ENCODE results near the gene S100A7. TPM values are rescaled to one million over a fixed set of nuclear protein-coding genes. Genes with fewer than 3 reads are reported as not detected.
"Not testable (repeated sequence)": the region's sequence is repeated elsewhere in the genome, so short reads cannot be mapped to it uniquely, and the experiment has no call there.

S100A7 gene
- total RNA-seq, 1 experiment from 2014 or later: not detected

DNA sequence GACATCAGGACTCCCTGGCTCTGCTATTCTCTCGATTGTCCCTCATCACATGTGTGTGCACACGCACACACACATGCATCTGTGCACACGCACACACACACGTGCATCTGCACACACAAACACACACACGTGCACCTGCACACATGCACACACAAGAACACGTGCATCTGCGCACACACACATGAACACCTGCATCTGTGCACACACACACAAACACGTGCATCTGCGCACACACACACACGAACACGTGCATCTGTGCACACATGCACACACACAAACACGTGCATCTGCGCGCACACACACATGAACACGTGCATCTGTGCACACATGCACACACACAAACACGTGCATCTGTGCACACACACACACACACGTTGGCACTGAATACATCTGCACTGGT, 29.4 kb downstream of the S100A7 start:
- no peak for DNase-seq (ENCODE audit: low spot score)

DNA sequence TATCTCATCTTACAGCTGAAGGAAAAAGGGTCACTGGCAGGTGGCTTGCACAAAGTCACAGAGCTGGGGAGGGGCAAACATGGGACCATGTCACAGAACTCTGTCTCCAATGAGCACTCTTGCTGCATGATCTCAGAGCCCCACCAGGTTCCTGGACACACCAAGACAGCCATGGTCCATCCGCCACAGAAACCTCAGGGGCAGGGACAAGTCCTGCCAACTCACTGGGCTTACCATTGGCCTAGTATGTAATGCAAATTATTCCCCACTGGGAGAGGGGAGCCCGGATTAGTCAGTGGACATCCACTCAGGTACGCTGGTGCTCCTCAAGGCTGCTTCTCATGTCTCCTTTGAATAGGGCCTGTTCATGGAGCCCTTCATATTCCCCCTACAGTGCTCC, 29.9 kb downstream of the S100A7 start:
- no peak for DNase-seq (ENCODE audit: low spot score)

DNA sequence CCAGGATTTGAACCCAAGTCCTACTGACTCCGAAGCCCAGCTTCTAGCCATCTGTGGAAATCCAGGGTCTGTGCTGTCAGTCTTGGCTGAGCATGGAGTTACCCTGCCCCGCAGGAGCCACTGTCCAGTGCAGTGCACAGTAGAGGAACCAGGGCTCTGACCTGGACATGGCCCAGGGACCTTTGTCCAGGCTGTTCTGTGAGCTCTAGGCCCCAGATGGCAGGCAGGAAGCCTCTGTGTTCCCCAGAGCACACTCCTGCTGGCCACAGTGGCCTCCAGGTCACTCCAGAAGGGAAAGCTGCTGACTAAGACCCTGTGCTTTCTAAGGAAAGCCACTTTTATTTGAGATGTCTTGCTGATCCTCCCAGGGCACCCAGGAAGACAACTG, 30.3 kb downstream of the S100A7 start:
- DNase-seq (ENCODE audit: low spot score): no peak

DNA sequence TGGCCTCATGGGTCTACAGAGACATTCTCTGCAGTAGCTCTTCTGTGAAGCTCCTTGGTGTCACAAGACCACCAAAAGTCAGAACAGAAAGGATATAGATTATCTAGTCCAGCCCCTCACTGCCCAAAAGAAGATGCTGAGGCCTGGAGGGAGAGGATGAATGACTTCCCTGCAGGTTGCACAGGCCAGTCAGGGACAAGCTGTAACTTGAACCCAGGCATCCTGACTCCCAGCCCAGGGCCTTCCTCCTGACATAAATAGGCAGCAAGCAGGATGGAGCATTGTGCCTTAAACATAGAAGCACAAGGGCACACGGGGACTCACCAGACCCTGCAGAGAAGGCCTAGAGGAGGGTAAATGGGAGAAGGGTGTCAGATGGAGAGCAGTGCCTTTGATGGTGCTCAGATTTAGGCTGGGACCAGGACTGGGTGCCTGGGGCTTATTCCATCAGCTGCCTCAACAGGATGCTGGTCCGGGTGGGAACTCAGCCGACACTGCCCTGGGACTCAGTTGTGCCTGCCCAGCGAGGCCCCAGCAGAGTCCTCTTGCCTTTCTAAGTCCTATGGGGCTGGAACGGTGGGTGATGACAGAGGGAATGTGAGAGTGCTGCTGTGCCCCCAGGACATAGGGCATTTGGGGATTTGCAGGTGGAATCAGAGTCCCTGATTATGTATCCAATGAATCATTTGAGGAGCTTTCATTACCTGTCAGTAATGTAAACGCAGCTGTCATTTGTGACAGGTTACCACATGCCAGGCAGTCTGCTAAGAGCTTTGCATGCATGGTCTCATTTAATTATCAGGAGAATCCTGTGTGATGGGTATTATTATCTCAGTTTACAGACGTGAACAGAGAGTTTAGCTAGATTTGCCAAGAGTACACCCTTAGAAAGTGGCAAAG, 30.9 kb downstream of the S100A7 start:
- no peak for DNase-seq (ENCODE audit: low spot score)

DNA sequence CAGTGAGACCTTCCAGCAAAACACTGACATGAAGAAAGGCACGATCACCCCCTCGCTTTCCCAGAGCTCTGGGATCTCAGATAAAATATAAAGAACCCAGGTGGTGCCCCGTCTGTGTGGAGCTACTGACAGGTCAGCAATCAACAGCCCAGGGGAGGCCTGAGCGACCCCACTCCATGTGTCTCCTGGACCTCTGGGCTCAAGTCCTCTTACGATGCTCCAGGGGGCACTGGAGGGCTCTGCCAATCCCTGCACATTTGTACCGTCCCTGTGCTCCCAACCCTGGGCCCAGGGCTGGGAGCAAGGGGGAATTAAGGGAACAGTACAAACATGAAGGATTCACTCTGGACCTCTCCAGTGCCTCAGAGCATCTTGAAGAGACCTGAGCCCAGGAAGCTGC, 31.7 kb downstream of the S100A7 start:
- no peak for DNase-seq (ENCODE audit: low spot score)

DNA sequence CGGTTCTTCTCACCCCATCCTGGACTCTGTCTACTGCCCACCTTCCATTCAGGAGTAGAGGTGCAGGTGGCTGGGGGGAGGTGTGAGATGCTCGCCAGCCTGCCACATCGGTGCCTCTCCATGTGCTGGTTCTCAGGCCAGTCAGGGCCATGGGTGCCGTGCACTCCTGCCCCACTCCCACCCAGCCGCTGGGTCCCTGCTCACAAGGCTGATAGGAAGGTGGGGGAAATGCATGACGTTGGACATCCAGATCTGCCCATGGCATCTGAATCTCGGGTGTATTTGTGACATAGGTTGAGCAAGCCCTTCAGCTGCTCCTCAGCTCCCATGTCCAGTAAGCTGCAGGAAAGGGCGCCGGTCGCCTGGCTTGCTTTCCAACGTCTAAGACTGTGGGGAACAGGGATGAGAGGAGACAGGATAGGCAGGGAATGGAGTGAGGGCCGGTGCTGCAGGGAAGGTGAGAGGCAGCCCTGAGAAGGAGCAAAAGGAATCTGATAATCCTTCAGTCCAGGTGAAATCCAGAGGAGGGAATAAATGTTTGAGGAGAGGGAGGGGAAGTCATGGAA, 32.3 kb downstream of the S100A7 start:
- DNase-seq (ENCODE audit: low spot score): no peak

DNA sequence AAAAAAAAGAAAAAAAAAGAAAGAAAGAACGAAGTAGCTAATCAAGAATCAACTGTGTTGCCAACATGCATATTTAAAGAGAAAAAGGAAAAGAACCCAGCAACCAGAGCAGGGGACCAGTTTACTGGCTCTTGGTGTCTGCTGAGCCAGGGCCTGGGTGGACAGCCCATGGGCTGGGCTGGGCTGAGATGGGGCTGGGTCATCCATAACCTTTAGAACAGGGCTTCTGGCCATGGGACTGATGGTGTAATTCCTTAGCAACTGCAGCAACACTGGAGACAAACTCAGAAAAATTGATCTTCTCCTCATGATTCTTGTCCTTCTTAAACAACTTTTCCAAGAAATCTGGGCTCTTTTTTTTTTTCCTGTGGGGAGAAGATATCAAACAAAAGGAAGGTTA, 33.6 kb downstream of the S100A7 start:
- no peak for DNase-seq (ENCODE audit: low spot score)

DNA sequence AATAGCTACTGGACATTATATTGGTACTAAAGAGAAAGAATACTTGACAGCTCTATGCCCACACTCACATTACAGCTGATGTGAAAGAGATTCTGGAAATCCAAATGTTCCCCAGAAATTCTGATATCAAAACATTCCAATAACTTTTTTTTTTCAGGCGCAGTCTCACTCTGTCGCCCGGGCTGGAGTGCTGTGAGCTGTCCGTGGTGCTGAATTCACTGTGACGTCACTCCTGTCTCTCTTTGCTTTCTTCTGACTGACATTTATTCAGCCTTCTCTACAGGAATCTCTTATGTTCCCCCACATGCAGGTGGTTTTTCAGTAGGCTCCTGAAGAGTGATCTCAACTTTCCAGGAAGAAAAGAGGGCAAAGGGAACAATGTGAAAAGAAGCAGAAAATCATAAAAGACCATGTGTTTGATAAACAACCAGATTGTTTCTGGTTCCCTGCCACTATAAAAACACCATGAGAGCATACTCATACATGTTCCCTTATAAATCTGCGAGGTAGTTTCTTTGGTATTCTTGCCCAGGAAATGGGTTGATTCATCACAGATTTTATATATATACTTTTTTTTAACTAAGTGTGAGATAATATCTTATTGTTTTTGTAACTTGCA, 37.9 kb downstream of the S100A7 start:
- peak; percentile 36 for DNase-seq (ENCODE audit: low spot score)

DNA sequence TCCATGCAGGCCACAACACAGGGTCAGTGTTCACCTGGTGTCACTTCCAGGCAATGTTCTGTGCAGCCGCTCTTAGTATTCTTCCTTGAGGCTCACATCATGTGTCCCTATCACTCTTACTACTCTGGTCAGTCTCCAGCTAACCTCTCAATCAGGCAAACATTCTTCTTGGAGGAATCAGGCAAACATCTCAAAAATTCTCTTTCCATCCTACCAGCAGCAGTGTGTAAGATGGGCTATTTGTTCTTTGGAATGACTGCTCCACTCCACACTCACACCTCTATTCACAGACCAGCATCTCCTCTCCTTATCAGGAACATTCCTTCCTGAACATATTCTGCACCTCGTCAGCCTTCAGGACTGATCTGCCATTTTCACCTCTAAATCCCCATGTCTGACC, 40.1 kb downstream of the S100A7 start:
- no peak for DNase-seq (ENCODE audit: low spot score)

DNA sequence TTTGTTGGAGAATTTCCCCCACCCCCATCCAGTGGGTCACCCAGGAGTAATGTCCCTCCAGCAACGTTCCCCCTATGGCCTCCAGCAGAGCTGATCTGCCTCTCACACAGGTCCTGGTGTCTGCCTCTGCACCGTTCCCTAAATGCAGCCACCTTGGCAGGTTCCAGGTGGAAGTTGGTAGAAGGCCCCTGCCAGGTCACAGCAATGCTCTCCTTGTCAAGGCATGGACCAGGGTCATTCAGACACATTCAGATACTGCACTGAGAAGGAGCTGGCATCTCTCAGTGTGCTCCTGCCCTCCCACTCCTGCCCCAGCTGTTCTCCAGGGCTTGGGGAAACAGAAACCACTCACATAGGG, 41.0 kb downstream of the S100A7 start:
- DNase-seq (ENCODE audit: low spot score): not testable (repeated sequence)

DNA sequence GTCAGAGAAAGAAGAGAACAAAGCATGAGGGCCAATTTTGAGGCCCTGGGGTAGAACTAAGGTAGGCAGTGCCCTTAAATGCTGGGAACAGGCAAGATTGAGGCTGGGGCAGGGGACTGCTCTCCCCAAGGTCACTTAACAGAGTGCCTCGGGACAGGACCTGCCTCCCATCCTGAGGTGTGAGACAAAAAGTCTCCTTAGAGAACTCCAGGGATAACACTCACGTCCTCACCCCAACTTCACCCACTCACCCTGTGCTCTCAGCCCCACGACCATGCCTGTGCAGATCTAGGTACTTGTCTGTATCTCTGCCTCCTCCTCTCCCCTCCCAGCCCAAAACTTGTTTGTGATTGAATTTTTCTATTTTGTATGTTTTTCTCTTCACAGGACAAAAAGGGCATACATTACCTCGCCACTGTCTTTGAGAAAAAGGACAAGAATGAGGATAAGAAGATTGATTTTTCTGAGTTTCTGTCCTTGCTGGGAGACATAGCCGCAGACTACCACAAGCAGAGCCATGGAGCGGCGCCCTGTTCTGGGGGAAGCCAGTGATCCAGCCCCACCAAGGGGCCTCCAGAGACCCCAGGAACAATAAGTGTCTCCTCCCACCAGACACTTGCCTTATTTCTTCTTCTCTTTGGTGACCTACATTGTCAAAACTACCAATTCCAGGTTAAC, 41.6 kb downstream of the S100A7 start:
- not testable (repeated sequence) for DNase-seq (ENCODE audit: low spot score)

DNA sequence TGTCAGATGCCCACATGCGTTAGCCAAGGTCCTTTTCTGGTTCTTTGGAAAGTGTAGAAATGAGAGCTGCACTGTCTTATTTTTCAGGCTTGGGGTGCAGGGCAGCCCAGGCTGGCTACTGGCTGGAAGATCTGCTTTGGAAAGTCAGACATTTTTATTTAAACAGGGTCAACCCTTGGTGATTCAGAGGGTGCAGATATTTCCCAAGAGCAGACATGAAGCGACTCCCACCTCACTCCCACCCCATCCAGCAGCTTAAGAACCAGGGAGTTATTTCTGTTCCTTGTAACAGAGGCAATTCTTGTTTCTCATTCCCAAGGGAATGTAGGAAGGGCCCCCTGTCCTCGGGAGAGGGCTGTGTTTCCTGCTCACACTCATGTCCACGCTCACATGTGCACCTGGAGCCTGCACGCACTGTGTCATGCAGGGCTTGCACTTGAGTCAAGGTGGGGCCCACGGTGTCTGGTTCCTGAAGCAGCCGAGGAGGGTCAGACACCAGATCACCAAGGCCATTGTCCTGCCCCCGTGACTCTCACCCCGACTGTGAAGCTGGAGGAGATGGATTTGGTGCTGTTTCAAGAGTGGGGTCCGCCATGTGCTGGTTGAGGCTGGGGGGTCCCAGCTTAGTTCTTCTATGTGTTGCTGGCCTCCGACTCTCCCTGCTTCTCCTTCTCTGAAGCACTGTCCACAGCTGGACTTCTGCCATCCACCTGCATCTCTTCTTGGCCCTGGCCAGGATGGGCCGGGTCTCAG, 43.1 kb downstream of the S100A7 start:
- no peak for DNase-seq (ENCODE audit: low spot score)

DNA sequence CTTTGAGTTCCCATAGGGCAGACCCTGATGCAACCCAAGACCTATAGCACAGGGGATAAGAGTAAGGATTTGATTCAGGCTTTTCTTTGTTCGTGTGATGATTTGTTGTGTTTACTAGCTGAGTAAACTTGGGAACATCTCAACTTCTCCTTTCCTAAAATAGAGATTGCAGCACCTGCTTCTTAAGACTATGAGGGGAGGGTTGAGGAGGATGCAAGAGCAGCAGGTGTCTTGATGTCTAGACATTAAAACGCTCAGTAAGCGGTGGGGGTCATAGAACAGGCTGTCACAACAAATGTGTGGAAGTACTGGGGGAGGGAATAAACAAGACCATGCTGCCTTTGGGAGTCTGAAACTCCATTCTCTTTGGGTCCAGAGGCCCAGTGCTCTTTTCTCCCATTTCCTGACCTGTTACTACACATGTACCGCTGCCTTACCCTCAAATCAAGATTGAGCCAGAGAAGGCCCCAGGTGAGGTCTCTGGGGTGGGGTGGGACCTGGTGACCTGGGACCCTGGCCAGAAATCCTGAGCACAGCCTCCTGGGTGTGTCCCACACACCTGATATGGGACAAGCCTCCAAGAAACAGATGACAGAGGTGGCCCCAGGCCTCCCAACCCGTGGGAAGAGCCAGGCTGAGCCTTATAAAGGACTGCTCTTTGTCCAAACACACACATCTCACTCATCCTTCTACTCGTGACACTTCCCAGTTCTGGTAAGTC, 44.4 kb downstream of the S100A7 start, which contains the start of gene S100A7A:
S100A7A (plus strand) TSS at position 671 of the 721 bp plus-strand sequence. CDS start 1,563 bp downstream, outside the sequence.
- no peak for DNase-seq (ENCODE audit: low spot score)

DNA sequence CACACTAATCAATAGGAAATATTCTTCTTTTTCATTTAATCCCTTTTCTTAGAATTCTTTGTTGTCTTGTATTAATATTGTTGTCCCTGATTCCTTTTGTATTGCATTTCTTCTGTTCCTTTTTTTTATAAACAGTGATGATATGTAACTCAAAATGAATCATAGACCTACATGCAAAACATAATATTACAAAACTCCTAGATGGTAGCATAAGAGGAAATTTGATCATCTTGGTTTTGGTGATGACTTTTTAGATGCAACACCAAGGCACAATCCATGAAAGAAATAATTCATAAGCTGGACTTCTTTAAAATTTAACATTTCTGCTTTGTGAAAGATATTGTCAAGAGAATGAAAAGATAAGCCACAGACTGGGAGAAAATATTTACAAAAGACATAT, 46.5 kb downstream of the S100A7 start:
- not testable (repeated sequence) for DNase-seq (ENCODE audit: low spot score)

Other genes with a start within 250 kb of the S100A7 start
- gene PRR9, start 243.1 kb downstream of the S100A7 start, total RNA-seq (2014; rRNA removed; shearing (Covaris generic)): not detected in 2 replicates
- not detected in 2 replicates for gene LORICRIN, start 201.0 kb downstream of the S100A7 start, total RNA-seq (2014; rRNA removed; shearing (Covaris generic))
- gene PGLYRP3, start 147.7 kb downstream of the S100A7 start, total RNA-seq (2014; rRNA removed; shearing (Covaris generic)): not detected in 2 replicates
- gene PGLYRP4, start 111.8 kb downstream of the S100A7 start, total RNA-seq (2014; rRNA removed; shearing (Covaris generic)): not detected in 2 replicates
- 0.74 TPM in 1 of 2 replicates, not detected in the other for gene S100A9, start 102.8 kb downstream of the S100A7 start, total RNA-seq (2014; rRNA removed; shearing (Covaris generic))
- gene S100A12, start 85.0 kb downstream of the S100A7 start, total RNA-seq (2014; rRNA removed; shearing (Covaris generic)): not detected in 2 replicates
- not detected in 2 replicates for gene S100A8, start 69.6 kb downstream of the S100A7 start, total RNA-seq (2014; rRNA removed; shearing (Covaris generic))
- gene S100A7A, start 44.1 kb downstream of the S100A7 start, total RNA-seq (2014; rRNA removed; shearing (Covaris generic)): not detected in 2 replicates
- 469 and 852 TPM in 2 replicates for gene S100A6, start 75.3 kb upstream of the S100A7 start, total RNA-seq (2014; rRNA removed; shearing (Covaris generic))
- gene S100A5, start 80.3 kb upstream of the S100A7 start, total RNA-seq (2014; rRNA removed; shearing (Covaris generic)): not detected in 2 replicates
- gene S100A4, start 85.2 kb upstream of the S100A7 start, total RNA-seq (2014; rRNA removed; shearing (Covaris generic)): 33.4 and 36.2 TPM in 2 replicates
- 5.2 and 5.3 TPM in 2 replicates for gene S100A3, start 88.6 kb upstream of the S100A7 start, total RNA-seq (2014; rRNA removed; shearing (Covaris generic))
- gene S100A2, start 105.2 kb upstream of the S100A7 start, total RNA-seq (2014; rRNA removed; shearing (Covaris generic)): 17.8 and 33.2 TPM in 2 replicates
- gene S100A16, start 152.5 kb upstream of the S100A7 start, total RNA-seq (2014; rRNA removed; shearing (Covaris generic)): 25.1 and 35.9 TPM in 2 replicates
- not detected in 2 replicates for gene S100A14, start 155.7 kb upstream of the S100A7 start, total RNA-seq (2014; rRNA removed; shearing (Covaris generic))
- 160 and 175 TPM in 2 replicates for gene S100A13, start 166.9 kb upstream of the S100A7 start, total RNA-seq (2014; rRNA removed; shearing (Covaris generic))
- 0.91 TPM in 1 of 2 replicates, not detected in the other for gene S100A1, start 167.8 kb upstream of the S100A7 start, total RNA-seq (2014; rRNA removed; shearing (Covaris generic))
- 39.3 and 42.6 TPM in 2 replicates for gene CHTOP, start 173.4 kb upstream of the S100A7 start, total RNA-seq (2014; rRNA removed; shearing (Covaris generic))
- 82.5 and 98.7 TPM in 2 replicates for gene SNAPIN, start 198.1 kb upstream of the S100A7 start, total RNA-seq (2014; rRNA removed; shearing (Covaris generic))
- gene ILF2, start 210.3 kb upstream of the S100A7 start, total RNA-seq (2014; rRNA removed; shearing (Covaris generic)): 345 and 420 TPM in 2 replicates
- not detected in 2 replicates for gene NPR1, start 218.0 kb upstream of the S100A7 start, total RNA-seq (2014; rRNA removed; shearing (Covaris generic))

Data from H4 (cell line).